Karpas-422 (cell line): Measurements from ENCODE around the gene SP140. TPM values are rescaled to one million over a fixed set of nuclear protein-coding genes. Genes with fewer than 3 reads are reported as not detected.
"Not testable (repeated sequence)": the region's sequence is repeated elsewhere in the genome, so short reads cannot be mapped to it uniquely, and the experiment has no call there.

Source experiments
- DNase-seq: peaks from one replicate; pipeline ENCODE4 v3.0.0-alpha.2; 2015
- H2AFZ ChIP-seq: fragments of 200-600 bp; sonication (generic); 2 replicates; pipeline ENCODE4 v1.6.1; 2014; ENCODE audit warnings: antibody characterized with exemption, low read length, mixed read lengths
- H3K27ac ChIP-seq: fragments of 200-600 bp; sonication (generic); 2 replicates; pipeline ENCODE4 v1.5.1; 2014; ENCODE audit warnings: mild to moderate bottlenecking, low read length, moderate library complexity
- H3K27me3 ChIP-seq: fragments of 200-600 bp; sonication (generic); 2 replicates; pipeline ENCODE4 v1.6.1; 2014; ENCODE audit warnings: low read length, mixed read lengths
- H3K36me3 ChIP-seq: fragments of 200-600 bp; sonication (generic); 2 replicates; pipeline ENCODE4 v1.6.1; 2014; ENCODE audit warnings: low read length, mixed read lengths; ENCODE audit not compliant: insufficient read depth
- H3K4me1 ChIP-seq: fragments of 200-600 bp; sonication (generic); 2 replicates; pipeline ENCODE4 v1.6.1; 2014; ENCODE audit warnings: mild to moderate bottlenecking, low read length, mixed read lengths
- H3K4me2 ChIP-seq: fragments of 200-600 bp; sonication (generic); 2 replicates; pipeline ENCODE4 v1.6.1; 2014; ENCODE audit warnings: low read length, low read depth, mild to moderate bottlenecking; ENCODE audit not compliant: poor library complexity, severe bottlenecking
- H3K4me3 ChIP-seq: fragments of 200-600 bp; sonication (generic); 2 replicates; pipeline ENCODE4 v1.5.1; 2014; ENCODE audit warnings: mild to moderate bottlenecking, antibody characterized with exemption, low read length, mixed read lengths
- H3K79me2 ChIP-seq: fragments of 200-600 bp; sonication (generic); 2 replicates; pipeline ENCODE4 v1.6.1; 2014; ENCODE audit warnings: mild to moderate bottlenecking, low read length, mixed read lengths
- H3K9ac ChIP-seq: fragments of 200-600 bp; sonication (generic); 2 replicates; pipeline ENCODE4 v1.6.0; 2014; ENCODE audit warnings: low read length
- H3K9me2 ChIP-seq: fragments of 200-600 bp; sonication (generic), shearing (Covaris generic); replicated peaks from 2 replicates; pipeline ENCODE4 v1.6.0; 2014; ENCODE audit warnings: mild to moderate bottlenecking, low read length, moderate library complexity; ENCODE audit not compliant: insufficient read depth
- H3K9me3 ChIP-seq: fragments of 300-700, 200-600 bp; sonication (generic); 2 replicates; pipeline ENCODE4 v1.6.1; 2014; ENCODE audit warnings: low read length, mixed read lengths
- H4K20me1 ChIP-seq: fragments of 200-600 bp; sonication (generic); 2 replicates; pipeline ENCODE4 v1.6.1; 2014; ENCODE audit warnings: mild to moderate bottlenecking, antibody characterized with exemption, low read length, low read depth; ENCODE audit not compliant: insufficient read depth
- total RNA-seq: library from RNA; depleted of rRNA; stranded (reverse); fragments of >200 nt; shearing (Covaris generic); gene quantifications from 2 replicates; pipeline ENCODE4 v1.2.3, GENCODE V29; 2014; ENCODE audit warnings: low replicate concordance

The SP140 gene
- total RNA-seq, 1 experiment from 2014 or later: 24.2 TPM

DNA sequence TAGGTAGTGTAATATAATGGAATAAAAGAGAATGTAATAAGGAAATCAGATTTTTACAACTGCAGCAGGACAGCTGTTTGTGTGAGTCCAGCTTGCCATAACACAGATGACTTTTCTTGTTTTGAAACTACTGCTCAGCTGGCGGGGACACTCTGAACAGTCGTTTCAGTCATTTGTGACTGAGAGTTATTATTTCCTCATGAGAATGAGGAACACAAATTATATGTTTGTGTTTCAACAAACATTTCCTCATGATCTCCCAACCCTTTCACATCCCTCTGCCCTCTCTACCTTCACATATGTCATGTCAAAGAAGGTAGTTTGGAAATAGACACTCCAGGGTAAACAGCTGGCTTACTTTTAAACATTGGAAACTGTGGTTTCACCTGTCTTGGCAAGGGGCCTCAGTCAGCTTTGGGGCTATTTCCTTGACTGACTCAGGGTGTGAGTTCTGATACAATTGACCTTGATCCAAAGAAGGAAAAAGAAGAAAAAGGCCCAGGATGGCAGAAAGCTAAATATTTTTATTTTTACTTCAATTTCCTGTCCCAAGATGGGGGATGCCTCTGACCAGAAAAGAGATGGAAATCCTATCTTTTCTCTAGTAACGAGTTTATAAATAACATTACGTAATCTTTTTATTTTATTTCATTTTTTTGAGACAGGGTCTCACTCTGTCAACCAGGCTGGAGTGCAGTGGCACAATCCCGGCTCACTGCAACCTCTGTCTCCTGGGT, 102.0 kb downstream of the SP140 start:
- H3K9me3 ChIP-seq: no peaks in the 10 kb centered on the region
- peak overlapping the region; percentile 91 for H2AFZ ChIP-seq
- H3K9me2 ChIP-seq: no peaks in the 10 kb centered on the region
- H3K4me3 ChIP-seq: peak overlapping the region; percentile 76
- H3K4me1 ChIP-seq: peaks cover 28% of the 10 kb centered on the region
- peak overlapping the region; percentile 75 for H3K9ac ChIP-seq
- H3K27ac ChIP-seq: peak overlapping the region; percentile 52
- H3K4me2 ChIP-seq: peak overlapping the region; percentile 88
- DNase-seq: peak; percentile 56
- no peaks in the 10 kb centered on the region for H3K27me3 ChIP-seq
- peaks cover 50% of the 10 kb centered on the region for H3K79me2 ChIP-seq
- no peaks in the 10 kb centered on the region for H4K20me1 ChIP-seq
- H3K36me3 ChIP-seq: 0 out of 2 replicates have a peak, but pooled peaks cover 4% of the 10 kb centered on the region

DNA sequence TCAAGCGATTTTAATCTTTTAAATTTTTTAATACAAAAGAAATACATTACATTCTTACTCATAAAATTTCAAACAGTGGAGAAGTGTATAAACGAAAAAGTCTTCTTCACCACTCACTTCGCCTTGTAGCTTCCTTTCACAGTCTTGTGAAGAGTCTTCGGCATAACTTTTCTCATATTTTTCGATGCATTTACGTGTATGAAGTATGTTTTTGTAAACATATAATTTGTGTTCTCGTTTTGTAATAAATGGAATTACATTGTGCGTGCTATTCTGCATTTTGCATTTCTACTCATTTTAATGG, 102.6 kb downstream of the SP140 start:
- Histone ChIP-seq H4K20me1 (no peaks in the 10 kb centered on the region), H3K27me3 (no peaks in the 10 kb centered on the region), H3K9ac (peak overlapping the region; percentile 75; the same call in 1 of the 2 replicates), H3K4me2 (peak overlapping the region; percentile 88), H2AFZ (no peak overlapping the region), H3K4me3 (peak overlapping the region; percentile 76), H3K4me1 (peaks cover 28% of the 10 kb centered on the region), H3K79me2 (peaks cover 53% of the 10 kb centered on the region), H3K9me3 (no peaks in the 10 kb centered on the region), H3K9me2 (no peaks in the 10 kb centered on the region), H3K36me3 (0 out of 2 replicates have a peak, but pooled peaks cover 4% of the 10 kb centered on the region), H3K27ac (peak overlapping the region; percentile 52; the same call in 1 of the 2 replicates)
- no peak for DNase-seq

GRCh38 chr2:230329946-230330605, 104.5 kb downstream of the SP140 start:
- Histone ChIP-seq H3K4me2 (no peak overlapping the region), H3K27ac (no peak overlapping the region), H3K4me1 (peaks cover 28% of the 10 kb centered on the region), H3K9ac (no peak overlapping the region), H3K79me2 (peaks cover 65% of the 10 kb centered on the region), H3K36me3 (peaks cover 8% of the 10 kb centered on the region; the same call in 1 of the 2 replicates), H3K4me3 (no peak overlapping the region), H4K20me1 (no peaks in the 10 kb centered on the region), H3K9me2 (no peaks in the 10 kb centered on the region), H3K27me3 (no peaks in the 10 kb centered on the region), H3K9me3 (no peaks in the 10 kb centered on the region), H2AFZ (no peak overlapping the region)
- no peak for DNase-seq

DNA sequence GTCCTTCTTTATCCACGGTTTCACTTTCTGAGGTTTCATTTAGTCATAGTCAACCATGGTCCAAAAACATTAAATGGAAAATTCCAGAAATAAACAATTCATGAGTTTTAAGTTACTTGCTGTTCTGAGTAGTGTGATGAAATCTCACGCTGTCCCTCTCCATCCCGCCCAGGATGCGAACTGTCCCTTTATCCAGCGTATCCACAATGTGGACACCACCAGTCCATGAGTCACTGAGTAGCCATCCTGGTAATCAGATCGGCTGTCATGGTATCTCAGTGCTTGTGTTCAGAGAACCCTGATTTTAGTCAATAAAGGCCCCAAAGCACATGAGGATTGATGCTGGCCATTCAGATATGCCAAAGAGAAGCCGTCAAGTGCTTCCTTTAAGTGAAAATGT, 105.2 kb downstream of the SP140 start:
- Histone ChIP-seq H3K27ac (no peak overlapping the region), H3K9me2 (no peaks in the 10 kb centered on the region), H2AFZ (no peak overlapping the region), H3K4me1 (peaks cover 28% of the 10 kb centered on the region), H3K36me3 (peaks cover 14% of the 10 kb centered on the region; the same call in 1 of the 2 replicates), H3K27me3 (no peaks in the 10 kb centered on the region), H3K79me2 (peaks cover 71% of the 10 kb centered on the region), H3K9ac (no peak overlapping the region), H3K4me2 (no peak overlapping the region), H4K20me1 (no peaks in the 10 kb centered on the region), H3K9me3 (no peaks in the 10 kb centered on the region), H3K4me3 (no peak overlapping the region)
- DNase-seq: no peak

DNA sequence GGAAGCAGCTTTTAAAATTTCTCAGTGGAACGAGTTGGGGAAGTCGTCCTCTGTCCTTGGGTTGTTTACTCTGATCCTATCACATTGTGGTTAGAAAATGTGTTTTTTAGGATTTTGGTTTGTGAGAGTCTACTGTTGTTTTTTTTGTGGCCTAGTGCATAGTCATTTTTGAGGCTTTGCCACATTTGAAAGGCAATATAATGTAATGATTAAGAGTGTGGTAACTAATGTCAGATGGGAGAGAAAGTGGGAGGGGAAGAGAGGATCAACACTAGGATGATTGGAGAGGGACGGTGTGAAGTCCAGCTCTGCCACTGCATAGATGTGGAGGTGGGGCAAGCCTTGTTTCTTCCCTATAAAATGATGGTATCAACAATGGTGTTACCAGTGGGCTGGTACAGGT, 109.9 kb downstream of the SP140 start:
- H2AFZ ChIP-seq: no peak overlapping the region
- no peak overlapping the region for H3K4me3 ChIP-seq
- no peak overlapping the region for H3K9ac ChIP-seq
- DNase-seq: no peak
- peaks cover 19% of the 10 kb centered on the region for H3K36me3 ChIP-seq
- no peaks in the 10 kb centered on the region for H3K4me1 ChIP-seq
- H3K9me2 ChIP-seq: no peaks in the 10 kb centered on the region
- H3K9me3 ChIP-seq: no peaks in the 10 kb centered on the region
- H3K79me2 ChIP-seq: peaks cover 46% of the 10 kb centered on the region
- H3K27me3 ChIP-seq: no peaks in the 10 kb centered on the region
- no peak overlapping the region for H3K4me2 ChIP-seq
- H3K27ac ChIP-seq: no peak overlapping the region
- H4K20me1 ChIP-seq: no peaks in the 10 kb centered on the region

- Histone ChIP-seq H3K9ac (no peak overlapping the region), H3K4me3 (no peak overlapping the region), H3K9me3 (no peaks in the 10 kb centered on the region), H3K4me1 (no peaks in the 10 kb centered on the region), H3K79me2 (peaks cover 40% of the 10 kb centered on the region), H3K27me3 (no peaks in the 10 kb centered on the region), H3K36me3 (peaks cover 19% of the 10 kb centered on the region), H3K9me2 (no peaks in the 10 kb centered on the region), H2AFZ (no peak overlapping the region), H3K4me2 (no peak overlapping the region), H3K27ac (no peak overlapping the region), H4K20me1 (no peaks in the 10 kb centered on the region)
- DNase-seq: no peak
Observed at GRCh38 chr2:230335864-230336506, 110.4 kb downstream of the SP140 start.

DNA sequence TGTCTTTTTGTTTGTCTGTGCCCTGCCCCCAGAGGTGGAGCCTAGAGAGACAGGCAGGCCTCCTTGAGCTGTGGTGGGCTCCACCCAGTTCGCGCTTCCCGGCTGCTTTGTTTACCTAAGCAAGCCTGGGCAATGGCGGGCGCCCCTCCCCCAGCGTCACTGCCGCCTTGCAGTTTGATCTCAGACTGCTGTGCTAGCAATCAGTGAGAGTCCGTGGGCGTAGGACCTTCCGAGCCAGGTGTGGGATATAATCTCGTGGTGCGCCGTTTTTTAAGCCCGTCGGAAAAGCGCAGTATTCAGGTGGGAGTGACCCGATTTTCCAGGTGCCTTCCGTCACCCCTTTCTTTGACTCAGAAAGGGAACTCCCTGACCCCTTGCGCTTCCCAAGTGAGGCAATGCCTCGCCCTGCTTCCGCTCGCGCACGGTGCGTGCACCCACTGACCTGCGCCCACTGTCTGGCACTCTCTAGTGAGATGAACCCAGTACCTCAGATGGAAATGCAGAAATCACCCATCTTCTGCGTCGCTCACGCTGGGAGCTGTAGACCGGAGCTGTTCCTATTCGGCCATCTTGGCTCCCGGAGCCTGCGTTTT, 116.5 kb downstream of the SP140 start:
- H3K9ac ChIP-seq, H2AFZ ChIP-seq, DNase-seq, H3K4me2 ChIP-seq, H3K27ac ChIP-seq, H3K27me3 ChIP-seq, H3K9me2 ChIP-seq, H3K4me1 ChIP-seq, H3K4me3 ChIP-seq, H4K20me1 ChIP-seq: not testable (repeated sequence)
- peaks cover 28% of the 10 kb centered on the region for H3K9me3 ChIP-seq
- H3K79me2 ChIP-seq: peaks cover 40% of the 10 kb centered on the region
- peaks cover 37% of the 10 kb centered on the region for H3K36me3 ChIP-seq

DNA sequence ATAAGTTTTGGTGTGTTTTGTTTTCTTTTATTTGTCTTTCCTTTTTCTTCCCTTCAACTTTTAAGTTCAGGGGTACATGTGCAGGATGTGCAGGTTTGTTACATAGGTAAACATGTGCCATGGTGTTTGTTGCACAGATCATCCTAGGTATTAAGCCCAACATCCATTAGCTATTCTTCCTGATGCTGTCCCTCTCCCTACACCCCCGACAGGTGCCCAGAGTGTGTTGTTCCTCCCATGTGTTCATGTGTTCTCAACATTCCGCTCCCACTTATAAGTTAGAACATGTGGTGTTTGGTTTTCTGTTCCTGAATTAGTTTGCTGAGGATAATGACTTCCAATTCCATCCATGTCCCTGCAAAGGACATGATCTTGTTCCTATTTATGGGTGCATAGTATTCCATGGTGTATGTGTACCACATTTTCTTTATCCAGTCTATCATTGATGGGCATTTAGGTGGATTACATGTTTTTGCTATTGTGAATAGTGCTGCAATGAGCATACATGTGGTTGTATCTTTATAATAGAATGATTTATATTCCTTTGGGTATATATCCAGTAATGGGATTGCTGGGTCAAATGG, 117.6 kb downstream of the SP140 start:
- not testable (repeated sequence) for H3K4me1 ChIP-seq, H2AFZ ChIP-seq, H3K4me2 ChIP-seq, DNase-seq, H3K27ac ChIP-seq, H3K4me3 ChIP-seq, H3K9ac ChIP-seq, H3K27me3 ChIP-seq, H4K20me1 ChIP-seq, H3K9me2 ChIP-seq
- Histone ChIP-seq H3K36me3 (peaks cover 43% of the 10 kb centered on the region), H3K79me2 (peaks cover 51% of the 10 kb centered on the region), H3K9me3 (peaks cover 32% of the 10 kb centered on the region)
